ENCODE measurements around the gene DPH1.
"Not testable (repeated sequence)": the region's sequence is repeated elsewhere in the genome, so short reads cannot be mapped to it uniquely, and the experiment has no call there.

DPH1 gene

DNA sequence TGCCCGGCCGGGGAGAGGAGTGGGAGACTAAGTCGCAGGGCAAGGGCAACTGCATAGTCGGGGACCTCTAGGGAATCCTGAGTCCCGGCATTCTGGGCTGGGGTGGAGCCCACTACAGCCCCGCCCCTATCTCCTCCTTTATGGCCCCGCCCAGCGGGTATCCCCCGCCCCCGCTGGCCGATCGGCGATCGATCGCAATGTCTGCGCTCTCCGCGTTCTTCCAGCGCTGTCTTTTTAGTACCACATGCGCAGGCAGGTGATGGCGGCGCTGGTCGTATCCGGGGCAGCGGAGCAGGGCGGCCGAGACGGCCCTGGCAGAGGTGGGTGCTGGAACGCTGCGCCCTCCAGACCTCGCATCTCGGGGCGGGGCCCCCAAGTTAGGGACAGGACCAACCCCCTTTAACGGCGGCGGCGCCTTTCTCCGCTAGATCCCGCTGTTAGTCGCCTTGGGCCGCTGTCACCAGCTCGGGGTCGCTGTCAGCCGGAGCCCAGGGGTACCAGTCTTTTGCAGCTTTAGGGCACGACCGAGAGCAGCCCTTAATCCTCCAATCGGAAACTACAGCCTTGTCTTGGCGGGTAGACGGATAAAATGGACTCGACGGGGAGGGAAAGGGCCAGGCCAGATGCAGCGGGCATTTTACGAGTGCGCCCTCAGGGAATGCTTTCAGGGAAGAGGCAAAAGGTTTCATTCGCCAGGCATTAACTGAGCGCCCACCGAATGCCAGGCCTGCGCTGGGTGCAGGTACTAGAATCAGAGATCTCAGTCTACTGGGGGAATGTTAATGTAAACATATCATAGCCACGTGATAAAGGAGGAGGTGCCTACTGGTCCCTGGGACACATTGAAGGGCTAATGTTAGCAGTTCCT is at the start of gene DPH1:
DPH1 (plus strand) TSS at position 243 of the 868 bp plus-strand sequence; CDS start at position 260, 17 bp downstream.
- peak; percentile 79 for FAIRE-seq

DNA sequence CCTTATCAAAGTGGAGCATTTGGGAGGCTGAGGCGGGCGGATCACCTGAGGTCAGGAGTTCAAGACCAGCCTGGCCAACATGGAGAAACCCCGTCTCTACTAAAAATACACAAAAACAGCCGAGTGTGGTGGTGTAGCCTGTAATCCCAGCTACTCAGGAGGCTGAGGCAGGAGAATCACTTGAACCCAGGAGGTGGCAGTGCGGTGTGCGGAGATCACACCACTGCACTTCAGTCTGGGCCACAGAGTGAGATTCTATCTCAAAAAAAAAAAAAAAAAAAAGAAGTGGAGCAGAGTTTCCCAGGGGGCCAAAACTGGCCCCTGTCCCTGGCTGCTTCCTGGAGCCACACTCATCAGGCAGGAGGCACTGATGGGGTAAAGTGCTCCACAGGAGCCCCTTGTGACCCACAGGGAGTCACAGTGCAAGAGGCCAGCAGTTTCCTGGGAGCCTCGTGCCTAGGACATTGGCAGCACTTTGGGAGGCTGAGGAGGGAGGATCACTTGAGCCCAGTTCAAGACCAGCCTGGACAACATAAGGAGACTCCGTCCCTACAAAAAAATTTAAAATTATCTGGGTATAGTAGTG is 49.2 kb upstream of the DPH1 start:
- FAIRE-seq, result no peak

DNA sequence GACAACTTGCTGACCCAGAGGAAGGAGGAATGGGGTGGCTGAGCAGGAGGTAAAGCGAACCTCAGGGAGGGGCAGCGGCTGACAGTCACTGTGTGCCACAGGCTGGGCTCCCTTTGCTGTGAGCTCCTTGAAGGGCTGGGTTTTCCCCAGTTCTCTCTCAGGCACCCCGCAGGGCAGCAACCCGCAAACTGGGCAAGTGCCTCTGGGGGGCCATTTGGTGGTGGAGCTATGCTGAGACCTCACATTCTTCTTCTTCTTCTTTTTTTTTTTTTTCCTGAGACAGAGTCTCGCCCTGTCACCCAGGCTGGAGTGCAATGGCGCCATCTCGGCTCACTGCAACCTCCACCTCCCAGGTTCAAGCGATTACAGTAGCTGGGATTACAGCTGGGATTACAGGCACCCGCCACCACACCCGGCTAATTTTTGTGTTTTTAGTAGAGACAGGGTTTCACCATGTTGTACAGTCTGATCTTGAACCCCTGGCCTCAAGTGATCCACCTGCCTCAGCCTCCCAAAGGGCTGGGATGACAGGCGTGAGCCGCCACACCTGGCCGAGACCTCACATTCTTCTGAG is 47.1 kb upstream of the DPH1 start:
- FAIRE-seq, result not testable (repeated sequence)

GRCh38 chr17:1985093-1985492 is 44.9 kb upstream of the DPH1 start:
- FAIRE-seq, result no peak

DNA sequence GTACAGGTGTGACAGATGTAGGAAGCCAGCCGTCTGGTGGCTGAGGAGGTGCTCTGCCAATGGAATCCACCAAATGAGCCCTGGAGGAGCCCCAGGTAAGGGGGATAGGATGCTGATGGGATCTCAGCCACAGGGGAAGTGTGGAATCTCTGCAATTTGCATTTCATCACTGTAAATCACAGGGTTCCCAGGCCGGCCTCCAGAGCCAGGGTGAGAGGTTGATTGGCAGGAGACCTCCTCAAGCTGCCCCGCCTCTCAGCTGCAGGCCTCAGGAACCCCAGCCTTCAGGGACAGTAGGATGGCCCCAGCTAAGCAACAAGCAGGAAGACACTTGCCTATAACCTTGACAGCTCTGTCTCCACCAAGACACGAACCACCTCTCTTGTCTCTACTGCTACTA is 44.3 kb upstream of the DPH1 start:
- no peak for FAIRE-seq

- no peak for FAIRE-seq
Measured at GRCh38 chr17:1986783-1987451, 43.0 kb upstream of the DPH1 start.

DNA sequence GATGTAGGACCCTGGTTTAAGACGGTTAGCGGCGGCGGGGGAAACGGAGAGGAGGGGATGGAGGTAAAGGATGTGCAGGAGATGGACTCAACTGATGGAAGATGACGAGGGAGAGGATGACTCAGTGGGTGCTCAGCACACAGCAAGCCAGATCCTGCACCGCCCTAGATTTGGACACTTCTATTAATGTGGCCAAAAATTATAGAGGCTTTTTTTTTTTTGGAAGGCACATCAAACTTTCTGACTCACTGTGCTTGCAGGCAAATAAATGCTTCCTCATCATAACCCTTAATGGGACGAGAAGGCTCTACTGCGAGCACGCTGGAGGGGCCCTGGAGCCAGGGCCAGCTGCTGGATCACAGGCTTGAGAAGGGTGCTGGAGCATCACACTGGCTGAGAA is 40.8 kb upstream of the DPH1 start:
- no peak for FAIRE-seq

DNA sequence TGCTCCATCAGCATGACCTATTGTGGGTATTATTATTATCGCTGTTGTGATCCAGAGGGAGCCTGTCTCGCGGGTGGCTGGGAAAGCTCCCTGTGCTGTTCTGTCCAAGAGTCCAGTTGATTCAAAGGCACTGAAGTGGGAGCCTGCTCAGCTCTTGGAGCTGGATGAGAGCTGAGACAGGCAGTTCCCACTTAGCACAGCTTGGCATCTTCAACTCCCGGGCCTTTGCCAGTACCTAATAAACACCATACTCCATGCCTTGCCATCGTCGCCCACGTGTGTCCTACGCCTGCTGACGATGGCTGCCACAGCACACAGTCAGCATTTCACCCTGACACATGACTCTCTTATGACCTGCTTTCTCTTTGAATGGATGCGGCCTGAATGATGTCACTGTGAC is 37.4 kb upstream of the DPH1 start:
- no peak for FAIRE-seq

GRCh38 chr17:1994707-1995106 is 35.2 kb upstream of the DPH1 start:
- FAIRE-seq, result no peak

GRCh38 chr17:1995321-1995892 is 34.5 kb upstream of the DPH1 start:
- FAIRE-seq, result no peak

GRCh38 chr17:1995907-1996799 is 33.8 kb upstream of the DPH1 start:
- FAIRE-seq, result no peak

GRCh38 chr17:1996800-1997288 is 33.1 kb upstream of the DPH1 start:
- no peak for FAIRE-seq

DNA sequence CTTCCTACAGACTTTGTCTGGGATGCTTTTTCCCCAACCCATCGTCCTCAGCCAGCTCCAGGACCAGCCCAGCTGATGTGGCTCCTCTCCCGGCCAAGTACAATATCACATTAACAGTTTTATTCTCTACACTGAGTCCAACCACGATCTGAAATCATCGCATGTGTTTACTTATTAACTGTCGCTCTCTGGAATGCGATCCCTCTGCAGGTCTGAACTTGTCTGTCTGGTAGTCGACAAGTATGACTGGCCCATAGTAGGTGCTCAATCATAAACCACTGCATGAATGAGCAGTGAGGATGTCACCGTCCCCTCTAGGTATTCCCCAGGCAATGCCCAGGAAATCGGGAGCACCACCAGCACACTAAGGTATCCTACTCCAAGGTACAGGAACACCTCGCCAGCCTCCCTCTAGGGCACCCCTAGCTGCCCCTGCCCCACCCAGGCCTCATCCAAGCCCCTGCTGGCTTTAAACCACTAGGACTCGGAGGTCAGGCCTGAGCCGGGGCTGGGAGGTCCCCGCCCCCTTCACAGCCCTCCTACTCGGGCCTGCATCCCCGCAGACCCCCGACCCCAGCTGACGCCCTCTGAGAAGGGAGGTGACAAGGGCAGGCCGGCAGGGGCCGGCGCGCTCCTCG is 32.5 kb upstream of the DPH1 start:
- FAIRE-seq, result no peak

DNA sequence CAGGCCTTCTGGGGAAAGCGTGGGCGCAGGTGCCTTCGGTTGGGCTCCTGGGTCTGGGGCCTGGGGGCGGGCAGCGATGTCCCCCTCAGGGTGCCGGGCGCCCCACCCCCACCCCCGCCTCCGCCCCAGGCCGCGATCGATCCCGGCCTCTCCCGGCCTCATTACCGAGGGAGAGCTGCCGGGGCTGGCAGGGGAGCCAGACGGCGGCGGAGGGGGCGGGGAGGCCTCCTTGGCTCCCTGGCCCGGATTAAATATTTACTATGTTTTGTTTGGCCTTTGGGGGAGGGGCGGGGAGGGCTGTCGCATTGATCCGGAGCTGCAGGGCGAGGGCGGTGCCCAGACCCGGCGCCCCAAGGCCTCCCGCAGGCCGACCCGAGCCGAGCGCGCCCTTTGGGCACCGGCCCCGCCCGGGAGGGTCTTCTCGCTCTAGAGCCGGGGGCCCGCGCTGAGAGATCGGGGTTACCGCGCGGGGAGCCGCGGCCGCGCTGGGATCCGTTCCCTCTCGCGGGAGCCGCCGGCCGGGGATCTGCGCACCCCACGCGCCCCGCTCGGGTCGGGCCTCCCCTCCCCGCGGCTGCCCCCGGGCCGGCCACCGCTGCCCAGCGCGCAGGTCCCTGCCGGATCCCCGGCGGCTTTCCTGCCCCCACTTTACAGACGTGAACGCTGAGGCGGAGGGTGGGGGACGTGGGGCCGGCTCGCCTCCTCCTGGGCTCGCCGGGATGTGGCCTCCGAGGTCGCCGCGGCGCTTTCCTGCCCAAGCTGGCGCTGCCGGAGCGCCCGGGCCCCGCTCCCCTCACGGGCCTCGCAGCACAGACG is 31.8 kb upstream of the DPH1 start:
- no peak for FAIRE-seq

DNA sequence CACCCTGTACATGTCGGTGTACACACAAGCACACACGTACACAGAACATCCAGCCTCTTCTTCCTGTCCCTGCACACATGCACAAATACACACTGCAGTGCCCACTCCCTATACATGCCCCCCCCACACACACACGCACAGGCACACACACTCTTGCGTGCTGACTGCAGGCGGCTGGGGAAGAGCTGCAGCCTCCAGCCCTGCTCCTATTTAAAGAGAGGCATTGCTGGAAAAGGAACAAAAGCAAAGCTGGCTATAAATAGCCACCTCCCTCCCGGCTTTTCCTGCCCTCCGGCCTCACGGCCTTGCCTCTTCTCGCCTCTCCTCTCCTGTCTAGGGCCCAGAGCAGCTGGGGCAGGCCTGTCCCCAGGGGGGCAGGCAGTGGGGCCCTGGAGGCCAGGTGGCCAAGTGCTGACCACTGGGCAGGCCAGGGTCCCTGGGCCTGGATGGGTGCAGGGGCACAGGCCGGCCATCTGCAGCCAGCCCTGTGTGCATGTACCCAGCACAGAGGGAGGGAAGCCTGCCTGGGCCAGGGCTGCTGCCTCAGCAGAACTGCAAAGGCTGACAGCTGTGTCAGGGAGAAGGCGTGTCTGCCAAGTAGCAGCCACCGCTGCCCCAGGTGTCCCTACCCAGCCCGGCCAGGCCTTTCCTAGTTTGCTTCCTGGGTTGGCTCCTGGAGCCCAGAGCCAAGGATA is 30.2 kb upstream of the DPH1 start:
- peak; percentile 81 for FAIRE-seq

DNA sequence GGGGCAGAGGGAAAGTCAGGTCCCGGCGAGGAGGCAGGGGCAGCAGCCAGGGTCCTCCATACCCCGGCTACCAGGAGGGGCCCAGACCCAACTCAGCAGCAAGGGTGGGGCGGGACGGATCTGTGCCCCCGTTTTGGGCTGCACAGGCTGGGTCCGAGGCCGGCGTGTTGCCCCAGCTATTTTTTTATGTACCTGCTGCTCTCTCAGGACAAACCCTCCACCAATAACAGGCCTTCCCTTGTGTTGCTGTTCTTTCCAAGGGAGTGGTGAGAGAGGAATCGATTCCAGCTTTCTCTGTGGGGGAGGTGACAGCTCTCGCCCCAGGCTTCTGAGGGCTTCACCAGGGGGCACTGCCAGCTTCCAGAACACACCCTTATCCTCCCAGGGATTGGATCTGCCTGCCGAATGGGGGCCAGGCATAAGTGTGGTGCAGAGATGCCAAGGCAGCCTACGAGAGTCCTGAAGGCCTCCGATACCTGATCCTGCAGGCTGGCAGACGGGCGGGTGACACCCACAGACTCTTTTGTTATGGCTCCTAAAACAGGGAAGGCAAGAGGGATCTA is 27.1 kb upstream of the DPH1 start:
- no peak for FAIRE-seq

- FAIRE-seq, result no peak
Measured at GRCh38 chr17:2003525-2003924, 26.4 kb upstream of the DPH1 start.

DNA sequence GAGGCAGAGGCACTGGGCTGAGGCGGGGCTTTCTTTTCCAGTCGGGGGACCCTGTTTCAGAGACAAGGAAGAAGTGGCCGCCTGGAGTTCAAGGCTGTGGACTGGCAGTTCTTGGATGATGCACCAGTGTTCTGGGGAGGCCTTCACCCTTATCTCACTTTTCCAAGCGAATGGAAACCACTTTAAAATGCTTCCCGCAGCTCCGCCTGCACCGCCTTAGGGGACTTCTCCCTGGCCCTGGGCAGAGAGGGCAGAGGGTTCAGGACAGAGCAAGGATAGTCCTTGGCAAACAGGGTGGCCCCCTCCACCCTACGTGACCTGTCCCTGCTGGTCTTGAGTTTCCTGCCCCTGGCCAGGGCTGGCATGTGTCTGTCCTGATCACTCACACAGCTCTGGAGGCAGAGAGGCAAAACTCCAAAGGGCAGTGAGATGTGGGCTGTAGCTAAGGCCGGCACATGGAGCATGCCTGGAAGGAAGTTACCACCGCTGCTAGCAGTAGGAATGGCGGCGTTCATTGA is 25.5 kb upstream of the DPH1 start:
- FAIRE-seq, result no peak

Measured in islet of Langerhans (tissue), 1 donor.